Ovary (tissue), 9 donors: ENCODE results near the gene PTGFR. TPM values are rescaled to one million over a fixed set of nuclear protein-coding genes. Genes with fewer than 3 reads are reported as not detected.

Source experiments
- DNase-seq, 5 donors: peaks; one replicate each; pipeline ENCODE4 v3.0.0-alpha.2; 2019 to 2020
- H3K27ac ChIP-seq, 2 donors: fragments of 200-600 bp; one replicate each; pipeline versions ENCODE4 v1.5.1 to v1.8.0; 2019 to 2022
- H3K27me3 ChIP-seq: fragments of 200-600 bp; one replicate; pipeline ENCODE4 v1.8.0; 2022
- H3K36me3 ChIP-seq: fragments of 200-600 bp; sonication (generic); one replicate; pipeline ENCODE4 v1.5.1; 2019
- H3K4me1 ChIP-seq: one replicate; pipeline ENCODE4 v1.8.1; 2013; ENCODE audit warnings: mild to moderate bottlenecking, moderate library complexity; ENCODE audit not compliant: insufficient read depth
- H3K4me3 ChIP-seq: fragments of 200-600 bp; sonication (generic); one replicate; pipeline ENCODE4 v1.5.1; 2017
- H3K9me3 ChIP-seq, 2 donors: fragments of 200-600 bp in 1 of 2; sonication (generic) in 1 of 2; one replicate each; pipeline versions ENCODE4 v1.5.1 to v1.8.1; 2013 to 2019; ENCODE audit warnings: mild to moderate bottlenecking in 1 of 2, moderate library complexity in 1 of 2
- EP300 ChIP-seq: sonication (generic); formaldehyde crosslinking; IDR thresholded peaks from one replicate; pipeline ENCODE4 v1.6.1; 2017; ENCODE audit warnings: antibody characterized with exemption
- POLR2A ChIP-seq: fragments of 450-650 bp; IDR thresholded peaks from one replicate; pipeline ENCODE4 v1.6.1; 2017; ENCODE audit warnings: antibody characterized with exemption, mild to moderate bottlenecking, moderate library complexity
- whole genome bisulfite sequencing, 3 donors: extraction: QIAGEN DNeasy Blood & Tissue Kit in 1 of 3; methylation state at CpG; one replicate each; pipeline versions ENCODE4 v1.1.5 to v1.1.7; 2013 to 2017; 5-methylcytosine and 5-hydroxymethylcytosine counted together
- intact Hi-C, 4 donors: fragments of 100-400 bp; cut with DNase I; formaldehyde crosslinking; loops; one replicate each; pipeline versions ENCODE4 v1.11.0 to v1.15.1; 2022 to 2023
- polyA plus RNA-seq, 2 donors: library from polyadenylated mRNA; stranded (reverse); fragments of 200-250 nt in 1 of 2; fragments of 350-450 nt in 1 of 2; fragmentation: Illumina TruSeq in 1 of 2; extraction: RNeasy Lipid Tissue Mini Kit (QIAGEN cat#74804) in 1 of 2; gene quantifications; one replicate each; pipeline ENCODE4 v1.2.3, GENCODE V29; 2013 to 2014
- total RNA-seq, 7 donors: library from RNA; depleted of rRNA in 2 of 7; stranded (reverse); fragments of >200 nt in 2 of 7; fragmentation: NEBNext Ultra II Directional in 3 of 7; extraction: Animal tissue kit (Norgen Biotek cat#: 25700) in 3 of 7; gene quantifications; one replicate each; pipeline versions ENCODE4 v1.1.0 to v1.2.4, GENCODE V29; 2016 to 2023
- TF ChIP-seq, protein P1 (sequence below), 3 donors: fragments of 450-650 bp in 2 of 3; fragments of 200-600 bp in 1 of 3; IDR thresholded peaks; one replicate each; pipeline versions ENCODE4 v1.5.1 to v1.8.0; 2016 to 2022; ENCODE audit warnings: antibody characterized with exemption in 3 of 3, mild to moderate bottlenecking in 1 of 3
- donor health status: DM: no; HTN: no; CAD: no; lungs with moderate emphysema.
- donor health status: DM: no; HTN: no; CAD: no.
- donor health status: Bipolar disorder and iron deficiency.
- donor health status: DM: yes; HTN: yes; CAD: no.
- donor health status: DM: no; HTN: no; CAD: no.
- donor health status: DM: yes; HTN: yes; CAD: no.

PTGFR gene
- total and polyA plus RNA-seq, 9 donors, result 2.0 to 42.6 (median 3.8) TPM

DNA sequence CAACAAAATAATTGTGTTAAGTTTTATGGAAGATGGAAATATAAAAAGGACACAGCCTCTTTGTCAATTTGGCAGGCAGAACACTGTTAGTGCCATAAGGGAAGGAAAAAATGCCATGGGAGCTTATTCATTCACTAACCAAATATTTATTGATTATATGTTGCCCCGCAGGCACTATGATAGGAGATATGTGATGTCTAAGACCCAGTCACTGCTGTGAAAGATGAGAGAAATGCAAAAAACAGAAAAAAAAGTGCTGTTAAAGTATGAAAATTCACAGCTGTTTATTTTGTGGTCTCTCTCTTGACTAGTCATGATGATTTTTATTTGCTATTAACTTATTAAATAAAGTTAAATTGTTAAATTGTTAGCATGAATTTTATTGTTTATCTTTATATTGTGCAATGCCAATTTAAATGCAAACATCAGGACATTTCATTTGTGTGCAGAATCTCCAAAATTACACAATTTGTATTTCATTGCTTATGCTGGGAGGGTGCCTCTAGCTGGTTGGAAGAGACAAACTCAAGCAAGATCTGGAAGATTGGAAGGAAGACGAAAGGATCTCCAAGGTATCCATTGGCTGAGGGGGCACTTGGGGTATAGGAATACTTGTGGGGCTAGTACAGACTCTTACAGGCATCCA is 17.8 kb upstream of the PTGFR start:
- no peaks in the 10 kb centered on the region for H3K4me1 ChIP-seq
- no peak for TF ChIP-seq POLR2A
- no peak for TF ChIP-seq EP300
- TF ChIP-seq, protein P1, sequence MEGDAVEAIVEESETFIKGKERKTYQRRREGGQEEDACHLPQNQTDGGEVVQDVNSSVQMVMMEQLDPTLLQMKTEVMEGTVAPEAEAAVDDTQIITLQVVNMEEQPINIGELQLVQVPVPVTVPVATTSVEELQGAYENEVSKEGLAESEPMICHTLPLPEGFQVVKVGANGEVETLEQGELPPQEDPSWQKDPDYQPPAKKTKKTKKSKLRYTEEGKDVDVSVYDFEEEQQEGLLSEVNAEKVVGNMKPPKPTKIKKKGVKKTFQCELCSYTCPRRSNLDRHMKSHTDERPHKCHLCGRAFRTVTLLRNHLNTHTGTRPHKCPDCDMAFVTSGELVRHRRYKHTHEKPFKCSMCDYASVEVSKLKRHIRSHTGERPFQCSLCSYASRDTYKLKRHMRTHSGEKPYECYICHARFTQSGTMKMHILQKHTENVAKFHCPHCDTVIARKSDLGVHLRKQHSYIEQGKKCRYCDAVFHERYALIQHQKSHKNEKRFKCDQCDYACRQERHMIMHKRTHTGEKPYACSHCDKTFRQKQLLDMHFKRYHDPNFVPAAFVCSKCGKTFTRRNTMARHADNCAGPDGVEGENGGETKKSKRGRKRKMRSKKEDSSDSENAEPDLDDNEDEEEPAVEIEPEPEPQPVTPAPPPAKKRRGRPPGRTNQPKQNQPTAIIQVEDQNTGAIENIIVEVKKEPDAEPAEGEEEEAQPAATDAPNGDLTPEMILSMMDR (IDR thresholded peaks at IDR 0.05), result no peak
- no peaks in the 10 kb centered on the region for H3K36me3 ChIP-seq
- H3K4me3 ChIP-seq, result no peak overlapping the region
- H3K27me3 ChIP-seq, result no peaks in the 10 kb centered on the region
- intact Hi-C loops, result no loop called here
- no peak overlapping the region for H3K27ac ChIP-seq
- H3K9me3 ChIP-seq, result no peaks in the 10 kb centered on the region
- 71 to 84% (median 78%) methylated on average over 2 of the region's 2 CpGs for WGBS, 3 donors
- no peak for DNase-seq

DNA sequence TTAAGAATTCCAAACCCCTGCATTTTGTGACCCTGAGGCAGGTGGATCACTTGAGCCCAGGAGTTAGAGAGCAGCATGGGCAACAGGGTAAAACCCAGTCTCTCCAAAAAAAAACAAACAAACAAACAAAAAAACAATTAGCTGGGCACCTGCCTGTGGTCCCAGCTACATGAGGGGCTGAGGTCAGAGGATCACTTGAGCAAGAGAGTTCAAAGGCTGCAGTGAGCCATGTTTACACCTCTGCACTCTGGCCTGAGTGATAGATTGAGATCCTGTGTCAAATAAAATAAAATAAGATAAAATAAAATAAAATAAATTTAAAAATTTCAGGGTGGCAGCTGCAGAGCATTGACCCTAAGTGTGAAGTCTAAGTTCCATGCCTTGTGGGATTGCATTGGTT is 16.7 kb upstream of the PTGFR start:
- Histone ChIP-seq H3K27ac (no peak overlapping the region), H3K36me3 (no peaks in the 10 kb centered on the region), H3K4me3 (no peak overlapping the region), H3K9me3 (no peaks in the 10 kb centered on the region), H3K27me3 (no peaks in the 10 kb centered on the region), H3K4me1 (no peaks in the 10 kb centered on the region)
- intact Hi-C loops, result no loop called here
- TF ChIP-seq, protein P1 (IDR thresholded peaks at IDR 0.05), result no peak
- no peak for TF ChIP-seq EP300
- no peak for TF ChIP-seq POLR2A
- no peak for DNase-seq

DNA sequence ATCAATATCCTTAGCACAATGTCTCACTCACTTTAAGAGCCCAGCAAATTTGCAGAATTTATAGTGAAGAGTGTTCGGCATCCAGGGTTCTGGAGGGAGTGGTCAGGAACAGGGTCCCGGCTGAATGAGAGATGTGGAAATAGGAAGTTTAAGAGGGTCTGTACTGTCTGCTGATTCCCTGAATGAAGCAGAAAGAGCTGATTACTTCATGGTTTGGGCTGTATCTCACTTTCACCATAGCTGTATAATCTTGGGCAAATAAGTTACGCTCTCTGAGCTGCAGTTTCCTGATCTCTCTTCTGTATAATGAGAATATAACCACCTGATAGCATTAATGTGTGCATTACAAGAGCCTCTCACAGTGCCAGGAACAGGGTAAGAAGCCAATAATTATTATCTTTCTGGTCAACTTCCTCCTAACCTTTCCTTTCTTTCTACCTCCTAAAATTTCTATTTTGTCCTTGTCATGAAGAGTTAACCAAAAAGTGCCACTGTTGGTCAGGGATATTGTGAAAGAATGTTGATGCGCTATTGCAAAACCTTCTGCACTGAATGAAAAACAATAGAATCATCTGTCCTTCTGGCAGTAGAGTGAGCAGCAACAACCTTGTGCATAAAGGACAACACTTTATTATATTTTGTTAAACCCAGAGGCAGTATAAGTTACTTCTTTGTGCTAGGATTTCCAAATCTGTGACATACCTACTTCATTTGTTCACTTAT is 14.7 kb upstream of the PTGFR start:
- H3K9me3 ChIP-seq, result no peaks in the 10 kb centered on the region
- WGBS, 3 donors, result 49 to 64% (median 61%) methylated on average over 4 of the region's 4 CpGs
- TF ChIP-seq POLR2A (no peak), EP300 (no peak)
- TF ChIP-seq, protein P1 (IDR thresholded peaks at IDR 0.05), result no peak
- no peak overlapping the region for H3K27ac ChIP-seq
- no peak for DNase-seq
- no peaks in the 10 kb centered on the region for H3K27me3 ChIP-seq
- intact Hi-C loops, result no loop called here
- H3K4me3 ChIP-seq, result no peak overlapping the region
- H3K4me1 ChIP-seq, result no peaks in the 10 kb centered on the region
- no peaks in the 10 kb centered on the region for H3K36me3 ChIP-seq

DNA sequence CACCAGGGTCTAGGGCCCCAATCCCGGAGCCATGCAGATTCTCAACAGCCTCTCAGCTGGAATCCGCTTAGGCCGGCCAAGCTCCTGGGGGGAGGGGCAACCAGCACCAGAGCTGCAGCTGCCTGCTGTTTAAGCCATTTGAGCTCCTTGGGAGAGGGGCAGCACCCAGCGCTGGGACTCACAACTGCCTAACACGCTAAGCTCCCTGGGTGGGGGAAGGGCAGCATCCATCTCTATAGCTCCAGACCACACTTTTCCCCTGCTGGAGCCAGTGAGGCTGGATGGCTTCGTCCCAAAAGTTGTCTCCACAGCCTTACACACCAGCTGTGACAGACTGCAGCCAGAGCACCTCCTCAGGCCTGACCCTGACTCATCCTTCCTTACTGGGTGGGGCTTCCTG is 6.9 kb upstream of the PTGFR start:
- Histone ChIP-seq H3K4me3 (no peak overlapping the region), H3K9me3 (no peaks in the 10 kb centered on the region), H3K4me1 (no peaks in the 10 kb centered on the region), H3K27ac (no peak overlapping the region), H3K27me3 (no peaks in the 10 kb centered on the region), H3K36me3 (no peaks in the 10 kb centered on the region)
- DNase-seq, result no peak
- no peak for TF ChIP-seq POLR2A
- TF ChIP-seq, protein P1 (IDR thresholded peaks at IDR 0.05), result no peak
- no peak for TF ChIP-seq EP300
- intact Hi-C loops, result no loop called here
- WGBS, 3 donors, result 37 to 46% (median 38%) methylated on average over 6 of the region's 6 CpGs
